ENCODE data around the gene TULP4.

- TF ChIP-seq EZH2 (IDR thresholded peaks at IDR 0.05; ENCODE audit: borderline replicate concordance, insufficient read depth, low read depth, low read length, poor library complexity, severe bottlenecking): no peak
- TF ChIP-seq, protein P1, sequence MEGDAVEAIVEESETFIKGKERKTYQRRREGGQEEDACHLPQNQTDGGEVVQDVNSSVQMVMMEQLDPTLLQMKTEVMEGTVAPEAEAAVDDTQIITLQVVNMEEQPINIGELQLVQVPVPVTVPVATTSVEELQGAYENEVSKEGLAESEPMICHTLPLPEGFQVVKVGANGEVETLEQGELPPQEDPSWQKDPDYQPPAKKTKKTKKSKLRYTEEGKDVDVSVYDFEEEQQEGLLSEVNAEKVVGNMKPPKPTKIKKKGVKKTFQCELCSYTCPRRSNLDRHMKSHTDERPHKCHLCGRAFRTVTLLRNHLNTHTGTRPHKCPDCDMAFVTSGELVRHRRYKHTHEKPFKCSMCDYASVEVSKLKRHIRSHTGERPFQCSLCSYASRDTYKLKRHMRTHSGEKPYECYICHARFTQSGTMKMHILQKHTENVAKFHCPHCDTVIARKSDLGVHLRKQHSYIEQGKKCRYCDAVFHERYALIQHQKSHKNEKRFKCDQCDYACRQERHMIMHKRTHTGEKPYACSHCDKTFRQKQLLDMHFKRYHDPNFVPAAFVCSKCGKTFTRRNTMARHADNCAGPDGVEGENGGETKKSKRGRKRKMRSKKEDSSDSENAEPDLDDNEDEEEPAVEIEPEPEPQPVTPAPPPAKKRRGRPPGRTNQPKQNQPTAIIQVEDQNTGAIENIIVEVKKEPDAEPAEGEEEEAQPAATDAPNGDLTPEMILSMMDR (IDR thresholded peaks at IDR 0.05): no peak
Observed at GRCh38 chr6:158338311-158339112, 26.2 kb downstream of the TULP4 start.
